SK-N-MC (cell line): ENCODE results near the gene ZSWIM4.

Source experiments
- EZH2 ChIP-seq: fragments of 200-600 bp; sonication (generic); IDR thresholded peaks from one replicate; pipeline ENCODE4 v1.6.1; 2017; ENCODE audit warnings: antibody characterized with exemption
- FOXP2 ChIP-seq: optimal IDR thresholded peaks from 2 replicates; pipeline ENCODE3; 2011; ENCODE audit warnings: mild to moderate bottlenecking, moderate library complexity; ENCODE audit not compliant: insufficient read depth; ENCODE audit errors: extremely low read length, control extremely low read depth
- POLR2AphosphoS5 ChIP-seq: IDR thresholded peaks from 2 replicates; pipeline ENCODE4 v1.6.1; 2012; ENCODE audit warnings: mild to moderate bottlenecking, low read depth, low read length, borderline replicate concordance

DNA sequence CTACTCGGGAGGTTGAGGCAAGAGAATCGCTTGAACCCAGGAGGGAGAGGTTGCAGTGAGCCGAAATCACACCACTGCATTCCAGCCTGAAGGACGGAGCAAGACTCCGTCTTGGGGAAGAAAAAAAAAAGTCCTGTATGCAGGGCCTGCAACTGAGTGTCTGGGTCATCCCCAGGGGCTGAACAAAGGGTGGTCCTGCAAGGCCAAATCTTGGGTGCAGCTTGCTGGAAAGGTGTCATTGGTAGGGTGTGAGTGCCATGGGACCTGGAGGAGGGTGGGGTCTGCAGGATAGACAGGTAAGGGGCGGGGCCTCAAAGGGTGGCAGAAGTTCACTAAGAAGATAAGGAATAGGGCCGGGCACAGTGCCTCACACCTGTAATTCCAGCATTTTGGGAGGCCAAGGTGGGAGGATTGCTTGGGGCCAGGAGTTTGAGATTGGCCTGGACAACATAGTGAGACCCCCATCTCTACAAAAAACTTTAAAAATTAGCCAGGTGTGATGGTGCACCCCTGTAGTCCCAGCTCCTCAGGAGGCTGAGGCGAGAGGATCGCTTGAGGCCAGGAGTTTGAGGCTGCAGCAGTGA is 31.5 kb downstream of the ZSWIM4 start:
- no peak for TF ChIP-seq EZH2
- TF ChIP-seq POLR2AphosphoS5: no peak
- TF ChIP-seq FOXP2: no peak
